Measurements from ENCODE around the gene ZNG1C.
"Not testable (repeated sequence)": the region's sequence is repeated elsewhere in the genome, so short reads cannot be mapped to it uniquely, and the experiment has no call there.

Gene ZNG1C

GRCh38 chr9:68336639-68337339 is 95.0 kb downstream of the ZNG1C start:
- DNase-seq (ENCODE audit: extremely low spot score); CTCF ChIA-PET; POLR2A ChIA-PET: not testable (repeated sequence)

GRCh38 chr9:68338000-68338399 is 96.2 kb downstream of the ZNG1C start:
- POLR2A ChIA-PET; CTCF ChIA-PET; DNase-seq (ENCODE audit: extremely low spot score): not testable (repeated sequence)

GRCh38 chr9:68342265-68343025 is 100.7 kb downstream of the ZNG1C start:
- POLR2A ChIA-PET; CTCF ChIA-PET; DNase-seq (ENCODE audit: extremely low spot score): not testable (repeated sequence)

- POLR2A ChIA-PET; DNase-seq (ENCODE audit: extremely low spot score): not testable (repeated sequence)
- CTCF ChIA-PET = interaction anchor here (0.6 kb wide), 1 partner anchor 428 kb away, joined by 6 read pairs; no protein-coding TSS in a partner anchor
These were observed 101.5 kb downstream of the ZNG1C start for GRCh38 chr9:68343242-68343641.

GRCh38 chr9:68343992-68344391 is 102.2 kb downstream of the ZNG1C start:
- CTCF ChIA-PET; DNase-seq (ENCODE audit: extremely low spot score); POLR2A ChIA-PET: not testable (repeated sequence)
